RWPE2 (cell line): ENCODE measurements around the gene TFR2.
A peak's percentile ranks its signal among the peaks of the same experiment; 100 is the strongest.

Source experiments
- ATAC-seq: fragments of 200-7000 bp; cut with Tn5 transposase; 3 replicates; pipeline ENCODE4 v1.9.1; 2021; ENCODE audit warnings: low read depth
- DNase-seq: peaks from one replicate; pipeline ENCODE4 v3.0.0-alpha.2; 2020; ENCODE audit warnings: low spot score
- H3K27ac ChIP-seq: fragments of 450-650 bp; 2 replicates; pipeline ENCODE4 v1.5.1; 2017; ENCODE audit warnings: mild to moderate bottlenecking; ENCODE audit not compliant: poor library complexity, severe bottlenecking
- H3K27me3 ChIP-seq: fragments of 250-450 bp; sonication (Bioruptor Pico); 2 replicates; pipeline ENCODE4 v1.5.1; 2021; ENCODE audit warnings: mild to moderate bottlenecking, moderate library complexity; ENCODE audit not compliant: insufficient read depth, poor library complexity, severe bottlenecking
- H3K36me3 ChIP-seq: fragments of 250-450 bp; sonication (Bioruptor Pico); 2 replicates; pipeline ENCODE4 v1.5.1; 2020; ENCODE audit warnings: low read depth, mild to moderate bottlenecking, moderate library complexity
- H3K4me1 ChIP-seq: fragments of 250-450 bp; sonication (Bioruptor Pico); 2 replicates; pipeline ENCODE4 v1.5.1; 2021; ENCODE audit warnings: mild to moderate bottlenecking, moderate library complexity; ENCODE audit not compliant: insufficient read depth, poor library complexity, severe bottlenecking
- H3K4me3 ChIP-seq: fragments of 250-450 bp; sonication (Bioruptor Pico); 2 replicates; pipeline ENCODE4 v1.5.1; 2021; ENCODE audit warnings: mild to moderate bottlenecking, moderate library complexity; ENCODE audit not compliant: severe bottlenecking
- H3K9me3 ChIP-seq: fragments of 250-450 bp; sonication (Bioruptor Pico); 2 replicates; pipeline ENCODE4 v1.5.1; 2021; ENCODE audit warnings: mild to moderate bottlenecking, moderate library complexity; ENCODE audit not compliant: severe bottlenecking
- CTCF ChIP-seq: fragments of 450-650 bp; IDR thresholded peaks from one replicate; pipeline ENCODE4 v1.5.1; 2017; ENCODE audit warnings: mild to moderate bottlenecking, moderate library complexity; ENCODE audit not compliant: poor library complexity, severe bottlenecking

Gene TFR2

GRCh38 chr7:100641860-100642533 lies 645 bp upstream of the TFR2 start:
- no peak for ATAC-seq
- H3K4me1 ChIP-seq = no peaks in the 10 kb centered on the region
- DNase-seq = no peak
- no peak overlapping the region for H3K4me3 ChIP-seq
- no peaks in the 10 kb centered on the region for H3K27me3 ChIP-seq
- no peak overlapping the region for H3K27ac ChIP-seq
- TF ChIP-seq CTCF = no peak
- no peaks in the 10 kb centered on the region for H3K9me3 ChIP-seq
- no peaks in the 10 kb centered on the region for H3K36me3 ChIP-seq

- no peak for DNase-seq
- Histone ChIP-seq H3K4me1 (no peaks in the 10 kb centered on the region), H3K9me3 (no peaks in the 10 kb centered on the region), H3K36me3 (no peaks in the 10 kb centered on the region), H3K27ac (no peak overlapping the region), H3K4me3 (no peak overlapping the region), H3K27me3 (no peaks in the 10 kb centered on the region)
- no peak for ATAC-seq
- TF ChIP-seq CTCF = no peak
These were observed 573 bp downstream of the TFR2 start for GRCh38 chr7:100640517-100641440.

- no peak for TF ChIP-seq CTCF
- no peaks in the 10 kb centered on the region for H3K4me1 ChIP-seq
- no peaks in the 10 kb centered on the region for H3K27me3 ChIP-seq
- no peak overlapping the region for H3K4me3 ChIP-seq
- DNase-seq = no peak
- H3K36me3 ChIP-seq = no peaks in the 10 kb centered on the region
- no peak overlapping the region for H3K27ac ChIP-seq
- no peak for ATAC-seq
- H3K9me3 ChIP-seq = no peaks in the 10 kb centered on the region
These were observed 1.3 kb downstream of the TFR2 start for GRCh38 chr7:100639995-100640516.

- Histone ChIP-seq H3K27me3 (no peaks in the 10 kb centered on the region), H3K4me3 (peak overlapping the region; percentile 32), H3K4me1 (no peaks in the 10 kb centered on the region), H3K9me3 (no peaks in the 10 kb centered on the region), H3K27ac (no peak overlapping the region), H3K36me3 (no peaks in the 10 kb centered on the region)
- ATAC-seq (peak; percentile 70), DNase-seq (no peak)
- TF ChIP-seq CTCF = peak; percentile 40
These were observed 8.2 kb downstream of the TFR2 start for GRCh38 chr7:100632951-100633717.
